Mononuclear cell (primary cell): ENCODE measurements around the gene HDDC3. TPM values are rescaled to one million over a fixed set of nuclear protein-coding genes. Genes with fewer than 3 reads are reported as not detected.
"Not testable (repeated sequence)": the region's sequence is repeated elsewhere in the genome, so short reads cannot be mapped to it uniquely, and the experiment has no call there.

Source experiments
- H3K27me3 ChIP-seq: 2 replicates; pipeline ENCODE4 v1.6.0; 2011; ENCODE audit warnings: low read length, control low read depth; ENCODE audit not compliant: insufficient read depth
- H3K4me1 ChIP-seq: 2 replicates; pipeline ENCODE4 v1.5.1; 2011; ENCODE audit warnings: mild to moderate bottlenecking, low read length, control low read depth; ENCODE audit not compliant: insufficient read depth
- H3K4me3 ChIP-seq: 2 replicates; pipeline ENCODE4 v1.5.1; 2011; ENCODE audit warnings: mild to moderate bottlenecking, low read length, moderate library complexity
- H3K9me3 ChIP-seq: 2 replicates; pipeline ENCODE4 v1.5.1; 2011; ENCODE audit warnings: low read depth, mild to moderate bottlenecking, control low read depth, low read length
- total RNA-seq: library from RNA; depleted of rRNA; stranded (reverse); fragments of >200 nt; gene quantifications from one replicate; pipeline ENCODE4 v1.2.3, GENCODE V29; 2012

HDDC3 gene
- total RNA-seq, 1 donor = 5.0 TPM

DNA sequence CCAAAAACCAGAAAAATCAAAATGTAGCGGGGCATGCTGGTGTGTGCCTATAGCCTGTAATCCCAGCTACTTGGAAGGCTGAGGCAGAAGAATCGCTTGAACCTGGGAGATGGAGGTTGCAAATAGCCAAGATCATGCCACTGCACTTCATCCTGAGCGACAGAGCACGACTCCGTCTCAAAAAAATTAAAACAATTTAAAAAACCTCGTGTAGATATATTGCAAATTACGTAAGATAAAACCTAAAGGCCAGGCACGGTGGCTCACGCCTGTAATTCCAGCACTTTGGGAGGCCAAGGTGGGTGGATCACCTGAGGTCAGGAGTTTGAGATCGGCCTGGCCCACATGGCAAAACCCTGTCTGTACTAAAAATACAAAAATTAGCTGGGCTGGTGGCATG, 5.6 kb downstream of the HDDC3 start:
- H3K27me3 ChIP-seq, H3K9me3 ChIP-seq, H3K4me3 ChIP-seq: not testable (repeated sequence)
- peaks cover 37% of the 10 kb centered on the region for H3K4me1 ChIP-seq

DNA sequence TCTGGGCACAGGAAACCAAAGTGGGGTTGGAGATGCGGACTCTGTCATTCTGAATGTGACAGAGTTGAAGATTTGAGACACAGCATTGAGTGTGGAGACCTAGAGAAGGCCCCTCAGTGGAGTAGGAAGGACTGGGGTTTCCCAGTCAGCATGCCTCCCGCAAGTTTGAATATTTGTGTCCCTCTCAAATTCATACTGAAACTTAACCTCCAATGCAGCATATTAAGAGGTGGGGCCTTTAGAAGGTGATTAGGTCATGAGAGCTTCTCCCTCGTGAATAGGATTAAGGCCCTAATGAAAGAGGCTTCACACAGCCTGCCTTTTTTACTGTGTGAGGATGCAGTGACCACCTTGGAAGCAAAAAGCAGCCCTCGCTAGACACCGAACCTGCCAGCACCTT, 8.0 kb downstream of the HDDC3 start:
- no peak overlapping the region for H3K4me3 ChIP-seq

GRCh38 chr15:90922712-90923322, 9.5 kb downstream of the HDDC3 start:
- not testable (repeated sequence) for H3K27me3 ChIP-seq, H3K4me1 ChIP-seq, H3K9me3 ChIP-seq, H3K4me3 ChIP-seq

More for the DNA sequence above, 8.0 kb downstream of the HDDC3 start:
- Histone ChIP-seq H3K9me3 (no peaks in the 10 kb centered on the region), H3K27me3 (no peaks in the 10 kb centered on the region), H3K4me1 (peaks cover 16% of the 10 kb centered on the region)

- Histone ChIP-seq H3K4me3 (no peak overlapping the region), H3K4me1 (peaks cover 3% of the 10 kb centered on the region), H3K9me3 (no peaks in the 10 kb centered on the region), H3K27me3 (no peaks in the 10 kb centered on the region)
These were observed 10.5 kb downstream of the HDDC3 start for GRCh38 chr15:90921887-90922286.

DNA sequence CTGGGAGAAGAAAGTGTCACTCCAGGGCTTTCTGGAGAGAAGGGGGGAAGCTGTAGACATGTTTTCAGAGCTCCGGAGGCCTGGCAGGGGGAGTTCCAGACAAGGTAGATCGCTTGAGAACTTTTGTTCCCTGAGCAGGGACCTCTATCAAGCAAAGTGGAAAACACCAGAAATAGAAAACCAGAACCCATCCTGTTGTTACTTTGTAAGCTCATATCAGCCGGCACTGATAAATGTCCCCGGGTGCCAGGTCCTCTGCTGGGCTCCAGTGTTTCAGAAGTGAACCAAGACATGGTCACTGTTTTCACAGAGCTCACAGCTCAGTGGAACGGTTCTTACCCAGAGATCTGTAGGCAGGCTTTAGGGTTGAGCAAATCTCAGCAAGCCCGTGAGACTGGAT, 13.5 kb downstream of the HDDC3 start:
- Histone ChIP-seq H3K4me1 (peaks cover 31% of the 10 kb centered on the region), H3K4me3 (no peak overlapping the region), H3K27me3 (no peaks in the 10 kb centered on the region), H3K9me3 (no peaks in the 10 kb centered on the region)

DNA sequence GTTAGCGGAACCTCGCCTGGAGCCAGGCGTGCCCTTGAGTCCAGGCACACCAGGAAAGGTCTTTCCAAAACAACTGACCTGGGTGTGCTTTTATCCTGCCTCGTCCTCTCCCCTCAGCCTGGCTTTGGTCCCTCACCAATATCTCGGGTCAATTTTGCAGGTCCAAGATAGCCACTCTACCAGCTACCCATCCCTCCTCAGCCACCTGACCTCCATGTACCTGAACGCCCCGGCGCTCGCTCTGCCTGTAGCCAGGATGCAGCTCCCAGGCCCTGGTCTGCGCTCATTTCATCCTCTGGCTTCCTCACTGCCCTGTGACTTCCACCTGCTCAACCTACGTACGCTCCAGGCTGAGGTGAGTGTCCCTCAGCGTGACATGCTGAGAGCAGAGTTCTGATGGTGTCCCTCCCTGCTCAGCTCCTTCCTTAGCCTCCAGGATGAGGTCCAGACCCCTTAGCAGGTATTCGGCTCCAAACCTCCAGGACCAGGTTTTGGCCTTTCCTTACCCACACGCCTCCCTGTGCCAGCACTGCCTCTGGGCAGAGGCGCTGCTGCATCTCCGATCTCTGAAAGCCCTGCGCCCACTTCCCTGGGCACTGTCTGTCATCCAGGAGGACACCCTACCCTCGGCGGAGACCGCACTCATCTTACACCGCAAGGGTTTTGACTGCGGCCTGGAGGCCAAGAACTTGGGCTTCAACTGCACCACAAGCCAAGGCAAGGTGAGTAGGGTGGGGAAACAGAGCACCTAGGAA, 14.1 kb downstream of the HDDC3 start:
- H3K4me3 ChIP-seq = no peak overlapping the region
- no peaks in the 10 kb centered on the region for H3K9me3 ChIP-seq
- H3K27me3 ChIP-seq = no peaks in the 10 kb centered on the region
- peaks cover 38% of the 10 kb centered on the region for H3K4me1 ChIP-seq

DNA sequence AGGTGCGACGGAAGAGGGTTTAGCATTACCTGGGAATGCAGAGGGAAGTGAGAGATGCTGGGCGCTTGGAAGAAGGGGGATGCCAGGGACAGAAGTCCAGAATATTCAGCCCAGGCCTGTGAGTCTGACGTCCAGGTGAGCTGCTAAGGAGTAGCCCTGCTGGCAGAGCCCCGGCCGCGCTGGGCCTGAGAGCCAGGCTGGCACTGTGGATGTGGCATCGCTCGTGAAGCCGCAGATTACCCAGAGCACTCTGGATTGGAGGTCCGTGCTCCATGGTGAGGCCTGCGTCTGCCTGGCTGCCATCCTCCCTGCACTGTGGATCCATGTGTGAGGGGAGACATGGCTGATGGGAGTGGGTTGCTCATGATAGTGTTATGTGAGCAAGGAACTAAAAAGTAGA, 14.8 kb downstream of the HDDC3 start:
- no peaks in the 10 kb centered on the region for H3K9me3 ChIP-seq
- H3K4me1 ChIP-seq = peaks cover 44% of the 10 kb centered on the region
- H3K27me3 ChIP-seq = no peaks in the 10 kb centered on the region
- no peak overlapping the region for H3K4me3 ChIP-seq

GRCh38 chr15:90916461-90916860, 15.9 kb downstream of the HDDC3 start:
- Histone ChIP-seq H3K4me3 (peak overlapping the region; percentile 29), H3K27me3 (no peaks in the 10 kb centered on the region), H3K4me1 (peaks cover 46% of the 10 kb centered on the region), H3K9me3 (no peaks in the 10 kb centered on the region)

- Histone ChIP-seq H3K4me3 (peak overlapping the region; percentile 29), H3K9me3 (no peaks in the 10 kb centered on the region), H3K27me3 (no peaks in the 10 kb centered on the region), H3K4me1 (peaks cover 46% of the 10 kb centered on the region)
These were observed 16.4 kb downstream of the HDDC3 start for GRCh38 chr15:90915808-90916440.

GRCh38 chr15:90915216-90915807, 17.0 kb downstream of the HDDC3 start:
- H3K27me3 ChIP-seq = no peaks in the 10 kb centered on the region
- H3K4me1 ChIP-seq = peaks cover 46% of the 10 kb centered on the region
- H3K4me3 ChIP-seq = no peak overlapping the region
- H3K9me3 ChIP-seq = no peaks in the 10 kb centered on the region

DNA sequence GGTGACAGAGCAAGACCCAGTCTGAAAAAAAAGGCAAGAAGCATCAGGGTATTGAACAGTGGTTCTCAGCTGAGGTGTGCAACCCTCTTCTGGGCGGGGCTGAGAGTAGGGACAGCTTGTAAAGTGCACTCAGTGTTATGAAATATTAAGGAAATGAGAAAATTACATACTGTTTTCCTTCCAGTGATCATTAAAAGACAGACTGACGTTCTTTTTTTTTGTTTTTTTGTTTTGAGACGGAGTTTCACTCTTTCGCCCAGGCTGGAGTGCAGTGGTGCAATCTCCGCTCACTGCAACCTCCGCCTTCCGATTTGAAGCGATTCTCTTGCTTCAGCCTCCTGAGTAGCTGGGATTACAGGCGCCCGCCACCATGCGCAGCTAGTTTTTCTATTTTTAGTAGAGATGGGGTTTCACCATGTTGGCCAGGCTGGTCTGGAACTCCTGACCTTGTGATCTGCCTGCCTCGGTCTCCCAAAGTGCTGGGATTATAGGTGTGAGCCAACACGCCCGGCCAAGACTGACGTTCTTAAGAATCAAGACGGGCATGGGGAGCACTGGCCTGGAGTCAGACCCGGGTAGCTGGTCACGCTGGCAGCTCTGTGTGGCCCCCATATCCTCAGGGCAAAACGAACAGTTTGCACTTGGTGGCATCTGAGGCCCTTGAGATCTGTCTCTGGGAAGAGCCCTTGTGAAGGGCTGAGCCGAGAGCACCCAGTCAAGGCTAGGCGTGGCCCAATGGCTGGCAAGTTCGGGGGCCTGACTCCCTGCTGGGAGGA, 17.9 kb downstream of the HDDC3 start:
- Histone ChIP-seq H3K27me3 (no peaks in the 10 kb centered on the region), H3K4me1 (peaks cover 46% of the 10 kb centered on the region), H3K9me3 (no peaks in the 10 kb centered on the region), H3K4me3 (no peak overlapping the region)

GRCh38 chr15:90913398-90913944, 18.9 kb downstream of the HDDC3 start:
- Histone ChIP-seq H3K4me3 (no peak overlapping the region), H3K9me3 (no peaks in the 10 kb centered on the region), H3K27me3 (no peaks in the 10 kb centered on the region), H3K4me1 (peaks cover 46% of the 10 kb centered on the region)

- H3K4me3 ChIP-seq = no peak overlapping the region
- no peaks in the 10 kb centered on the region for H3K27me3 ChIP-seq
- H3K4me1 ChIP-seq = peaks cover 46% of the 10 kb centered on the region
- H3K9me3 ChIP-seq = no peaks in the 10 kb centered on the region
These were observed 19.6 kb downstream of the HDDC3 start for GRCh38 chr15:90912770-90913075.

DNA sequence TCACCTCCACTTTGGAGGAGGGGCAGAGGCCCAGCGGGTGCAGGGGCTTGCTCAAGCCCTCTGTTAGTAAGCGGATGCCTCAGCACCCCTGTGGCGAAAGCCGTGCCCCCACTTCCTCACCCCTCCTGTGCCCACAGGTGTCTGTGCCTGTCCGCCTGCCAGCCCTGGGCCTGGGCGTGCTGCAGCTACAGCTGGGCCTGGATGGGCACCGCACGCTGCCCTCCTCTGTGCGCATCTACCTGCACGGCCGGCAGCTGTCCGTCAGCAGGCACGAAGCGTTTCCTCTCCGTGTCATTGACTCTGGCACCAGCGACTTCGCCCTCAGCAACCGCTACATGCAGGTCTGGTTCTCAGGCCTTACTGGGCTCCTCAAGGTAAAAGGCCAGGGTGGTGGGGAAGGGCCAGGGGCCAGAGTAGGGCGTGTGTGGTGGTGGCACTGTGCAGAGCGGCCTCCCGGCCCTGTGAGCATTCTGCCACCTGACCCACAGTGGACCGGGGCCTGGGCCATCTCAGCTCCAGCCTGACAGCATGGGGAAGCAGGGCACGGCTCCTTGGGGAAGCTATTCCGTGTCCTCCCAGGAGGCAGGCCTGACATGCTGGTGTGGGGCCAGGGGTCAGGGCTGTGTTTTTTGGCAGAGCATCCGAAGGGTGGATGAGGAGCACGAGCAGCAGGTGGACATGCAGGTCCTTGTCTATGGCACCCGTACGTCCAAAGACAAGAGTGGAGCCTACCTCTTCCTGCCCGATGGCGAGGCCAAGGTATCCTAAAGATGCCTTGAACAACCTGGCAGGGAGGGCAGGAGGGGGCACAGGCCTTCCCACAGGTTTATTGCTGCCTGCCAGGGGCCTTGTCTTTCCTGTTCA, 20.2 kb downstream of the HDDC3 start:
- no peaks in the 10 kb centered on the region for H3K27me3 ChIP-seq
- H3K4me3 ChIP-seq = no peak overlapping the region
- no peaks in the 10 kb centered on the region for H3K9me3 ChIP-seq
- H3K4me1 ChIP-seq = peaks cover 46% of the 10 kb centered on the region
